Progenitor cell of endocrine pancreas (in vitro differentiated cells): Measurements from ENCODE around the gene NBAS. TPM values are rescaled to one million over a fixed set of nuclear protein-coding genes. Genes with fewer than 3 reads are reported as not detected.

Source experiments
- DNase-seq: peaks from one replicate; pipeline ENCODE4 v3.0.0; 2021; ENCODE audit warnings: low spot score; ENCODE audit not compliant: unreplicated experiment
- H3K27ac Mint-ChIP-seq: 2 replicates; pipeline ENCODE4 v1.8.0; 2021; ENCODE audit warnings: mild to moderate bottlenecking, moderate library complexity, mixed read lengths
- H3K27me3 Mint-ChIP-seq: 2 replicates; pipeline ENCODE4 v1.8.0; 2021; ENCODE audit warnings: mixed read lengths
- H3K36me3 Mint-ChIP-seq: 2 replicates; pipeline ENCODE4 v1.8.0; 2022; ENCODE audit warnings: mixed read lengths; ENCODE audit not compliant: insufficient read depth
- H3K4me1 Mint-ChIP-seq: 2 replicates; pipeline ENCODE4 v1.8.0; 2021; ENCODE audit warnings: low read depth, mixed read lengths
- H3K4me3 Mint-ChIP-seq: 2 replicates; pipeline ENCODE4 v1.8.0; 2021; ENCODE audit warnings: low read depth, mild to moderate bottlenecking, moderate library complexity, mixed read lengths
- H3K9me3 Mint-ChIP-seq: 2 replicates; pipeline ENCODE4 v1.8.0; 2021; ENCODE audit warnings: low read depth, mixed read lengths
- CTCF ChIP-seq: fragments of 200-600 bp; sonication (generic); IDR thresholded peaks from one replicate; pipeline ENCODE4 v1.5.0; 2021; ENCODE audit warnings: antibody characterized with exemption, mild to moderate bottlenecking; ENCODE audit not compliant: unreplicated experiment
- total RNA-seq: library from RNA; stranded (reverse); gene quantifications from 2 replicates; pipeline ENCODE4 v1.2.1, GENCODE V29; 2021

The NBAS gene
- total RNA-seq, 1 donor from 2014 or later, result 63.0 TPM

GRCh38 chr2:15369129-15369528 is 192.0 kb downstream of the NBAS start:
- Mint-ChIP-seq H3K4me3 (no peak overlapping the region), H3K9me3 (no peaks in the 10 kb centered on the region), H3K4me1 (no peaks in the 10 kb centered on the region), H3K27ac (no peak overlapping the region), H3K27me3 (no peaks in the 10 kb centered on the region), H3K36me3 (peaks cover 10% of the 10 kb centered on the region)
- no peak for DNase-seq
- no peak for TF ChIP-seq CTCF

GRCh38 chr2:15367715-15368114 is 193.4 kb downstream of the NBAS start:
- DNase-seq, result no peak
- TF ChIP-seq CTCF, result no peak
- Mint-ChIP-seq H3K27ac (no peak overlapping the region), H3K27me3 (no peaks in the 10 kb centered on the region), H3K9me3 (no peaks in the 10 kb centered on the region), H3K4me1 (no peaks in the 10 kb centered on the region), H3K36me3 (peaks cover 8% of the 10 kb centered on the region), H3K4me3 (no peak overlapping the region)

- TF ChIP-seq CTCF, result no peak
- peaks cover 8% of the 10 kb centered on the region for H3K36me3 Mint-ChIP-seq
- H3K27ac Mint-ChIP-seq, result no peak overlapping the region
- no peak overlapping the region for H3K4me3 Mint-ChIP-seq
- H3K27me3 Mint-ChIP-seq, result no peaks in the 10 kb centered on the region
- H3K4me1 Mint-ChIP-seq, result no peaks in the 10 kb centered on the region
- no peak for DNase-seq
- no peaks in the 10 kb centered on the region for H3K9me3 Mint-ChIP-seq
Measured at GRCh38 chr2:15367205-15367604, 193.9 kb downstream of the NBAS start.

- H3K36me3 Mint-ChIP-seq, result peaks cover 7% of the 10 kb centered on the region
Measured at GRCh38 chr2:15365411-15365810, 195.7 kb downstream of the NBAS start.

DNA sequence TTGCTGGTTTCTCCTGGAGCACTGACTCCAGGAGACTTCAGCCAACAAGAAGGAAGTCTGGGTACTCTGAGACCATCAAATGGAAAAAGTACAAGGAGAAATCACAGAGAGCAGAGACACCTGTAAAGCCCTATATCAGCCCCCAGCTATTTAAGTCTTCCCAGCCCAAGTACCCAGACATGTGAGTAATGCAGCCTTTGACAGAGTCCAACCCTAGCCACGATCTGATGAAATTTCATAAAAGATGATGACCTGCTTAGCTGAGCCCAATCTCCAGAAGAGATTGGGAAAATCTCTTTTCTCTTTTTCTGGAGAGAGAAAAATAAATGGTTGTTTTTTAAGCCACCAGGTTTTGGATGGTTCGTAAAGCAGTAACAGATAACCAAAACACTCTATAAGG is 196.6 kb downstream of the NBAS start:
- Mint-ChIP-seq H3K27me3 (no peaks in the 10 kb centered on the region), H3K9me3 (no peaks in the 10 kb centered on the region), H3K4me3 (no peak overlapping the region), H3K4me1 (peaks cover 3% of the 10 kb centered on the region), H3K36me3 (peaks cover 7% of the 10 kb centered on the region), H3K27ac (no peak overlapping the region)
- DNase-seq, result no peak
- TF ChIP-seq CTCF, result no peak

More at GRCh38 chr2:15365411-15365810, 195.7 kb downstream of the NBAS start:
- Mint-ChIP-seq H3K4me3 (no peak overlapping the region), H3K27ac (no peak overlapping the region), H3K27me3 (no peaks in the 10 kb centered on the region), H3K4me1 (peaks cover 2% of the 10 kb centered on the region), H3K9me3 (no peaks in the 10 kb centered on the region)
- no peak for TF ChIP-seq CTCF
- no peak for DNase-seq

GRCh38 chr2:15363734-15364133 is 197.4 kb downstream of the NBAS start:
- Mint-ChIP-seq H3K27ac (no peak overlapping the region), H3K4me1 (peaks cover 5% of the 10 kb centered on the region), H3K9me3 (no peaks in the 10 kb centered on the region), H3K27me3 (no peaks in the 10 kb centered on the region), H3K4me3 (no peak overlapping the region), H3K36me3 (peaks cover 7% of the 10 kb centered on the region)
- DNase-seq, result no peak
- TF ChIP-seq CTCF, result no peak
